Muscle of arm (tissue), 12 donors: ENCODE measurements around the gene DMTF1. TPM values are rescaled to one million over a fixed set of nuclear protein-coding genes. Genes with fewer than 3 reads are reported as not detected.

Experiments used
- DNase-seq: peaks from one replicate; pipeline ENCODE4 v3.0.0-alpha.2; 2013
- polyA plus RNA-seq, 12 donors: library from polyadenylated mRNA; unstranded; fragments of 120-200 nt; gene quantifications; one replicate each; pipeline ENCODE4 v1.2.1, GENCODE V29; 2013; ENCODE audit not compliant: insufficient read length in 12 of 12

DMTF1 gene
- polyA plus RNA-seq, 12 donors: 55.2 to 193 (median 112) TPM; not detected in 1

GRCh38 chr7:87140271-87140748, 11.9 kb upstream of the DMTF1 start:
- DNase-seq: no peak

- DNase-seq: no peak
Observed at GRCh38 chr7:87144173-87144657, 8.0 kb upstream of the DMTF1 start.

- DNase-seq: no peak
Observed at GRCh38 chr7:87146740-87147386, 5.4 kb upstream of the DMTF1 start.

- DNase-seq: no peak
Observed at GRCh38 chr7:87147500-87147899, 4.8 kb upstream of the DMTF1 start.

- DNase-seq: peak; percentile 16
Observed at GRCh38 chr7:87148332-87148955, 3.8 kb upstream of the DMTF1 start.

GRCh38 chr7:87151002-87151728, 1.1 kb upstream of the DMTF1 start:
- DNase-seq: peak; percentile 18

- DNase-seq: no peak
Observed at GRCh38 chr7:87151729-87152111, 533 bp upstream of the DMTF1 start.

- DNase-seq: no peak
Observed at GRCh38 chr7:87152897-87153641, 816 bp downstream of the DMTF1 start.

GRCh38 chr7:87154166-87154565, 1.9 kb downstream of the DMTF1 start:
- no peak for DNase-seq

- no peak for DNase-seq
Observed at GRCh38 chr7:87154569-87154968, 2.3 kb downstream of the DMTF1 start.

- no peak for DNase-seq
Observed at GRCh38 chr7:87155788-87156187, 3.5 kb downstream of the DMTF1 start.

GRCh38 chr7:87156709-87157108, 4.5 kb downstream of the DMTF1 start:
- no peak for DNase-seq

GRCh38 chr7:87159538-87159937, 7.3 kb downstream of the DMTF1 start:
- no peak for DNase-seq

- no peak for DNase-seq
Observed at GRCh38 chr7:87164433-87164832, 12.2 kb downstream of the DMTF1 start.

- DNase-seq: no peak
Observed at GRCh38 chr7:87170828-87171227, 18.6 kb downstream of the DMTF1 start.

- no peak for DNase-seq
Observed at GRCh38 chr7:87171282-87171934, 19.2 kb downstream of the DMTF1 start.

- no peak for DNase-seq
Observed at GRCh38 chr7:87173471-87173870, 21.2 kb downstream of the DMTF1 start.

- no peak for DNase-seq
Observed at GRCh38 chr7:87178320-87178719, 26.1 kb downstream of the DMTF1 start.

GRCh38 chr7:87179180-87179579, 26.9 kb downstream of the DMTF1 start:
- DNase-seq: no peak

GRCh38 chr7:87187120-87187519, 34.9 kb downstream of the DMTF1 start:
- DNase-seq: no peak

- DNase-seq: no peak
Observed at GRCh38 chr7:87188930-87189329, 36.7 kb downstream of the DMTF1 start.

GRCh38 chr7:87190783-87191182, 38.5 kb downstream of the DMTF1 start:
- DNase-seq: no peak
